PFSK-1 (cell line): ENCODE data around the gene LIN7B.

ENCODE experiments used
- FOXP2 ChIP-seq: optimal IDR thresholded peaks from 2 replicates; pipeline ENCODE3; 2011; ENCODE audit warnings: borderline replicate concordance, control low read depth, inconsistent platforms; ENCODE audit not compliant: insufficient read depth; ENCODE audit errors: extremely low read length, extremely low read depth
- POLR2AphosphoS5 ChIP-seq: IDR thresholded peaks from 2 replicates; pipeline ENCODE4 v1.6.1; 2012; ENCODE audit warnings: low read depth, mild to moderate bottlenecking, control low read depth, low read length, moderate library complexity
- TAF1 ChIP-seq: IDR thresholded peaks from 2 replicates; pipeline ENCODE4 v1.6.1; 2012; ENCODE audit warnings: low read length, control low read depth, borderline replicate concordance; ENCODE audit not compliant: insufficient read depth
- TF ChIP-seq, protein P1 (sequence below), 2 experiments: IDR thresholded peaks; 2 replicates each; pipeline versions ENCODE4 v1.6.1 to v1.8.0; 2011 to 2012; ENCODE audit warnings: low read depth in 2 of 2, low read length in 2 of 2, control low read depth in 1 of 2, inconsistent platforms in 1 of 2, mild to moderate bottlenecking in 1 of 2, moderate library complexity in 1 of 2; ENCODE audit not compliant: insufficient read depth in 1 of 2

DNA sequence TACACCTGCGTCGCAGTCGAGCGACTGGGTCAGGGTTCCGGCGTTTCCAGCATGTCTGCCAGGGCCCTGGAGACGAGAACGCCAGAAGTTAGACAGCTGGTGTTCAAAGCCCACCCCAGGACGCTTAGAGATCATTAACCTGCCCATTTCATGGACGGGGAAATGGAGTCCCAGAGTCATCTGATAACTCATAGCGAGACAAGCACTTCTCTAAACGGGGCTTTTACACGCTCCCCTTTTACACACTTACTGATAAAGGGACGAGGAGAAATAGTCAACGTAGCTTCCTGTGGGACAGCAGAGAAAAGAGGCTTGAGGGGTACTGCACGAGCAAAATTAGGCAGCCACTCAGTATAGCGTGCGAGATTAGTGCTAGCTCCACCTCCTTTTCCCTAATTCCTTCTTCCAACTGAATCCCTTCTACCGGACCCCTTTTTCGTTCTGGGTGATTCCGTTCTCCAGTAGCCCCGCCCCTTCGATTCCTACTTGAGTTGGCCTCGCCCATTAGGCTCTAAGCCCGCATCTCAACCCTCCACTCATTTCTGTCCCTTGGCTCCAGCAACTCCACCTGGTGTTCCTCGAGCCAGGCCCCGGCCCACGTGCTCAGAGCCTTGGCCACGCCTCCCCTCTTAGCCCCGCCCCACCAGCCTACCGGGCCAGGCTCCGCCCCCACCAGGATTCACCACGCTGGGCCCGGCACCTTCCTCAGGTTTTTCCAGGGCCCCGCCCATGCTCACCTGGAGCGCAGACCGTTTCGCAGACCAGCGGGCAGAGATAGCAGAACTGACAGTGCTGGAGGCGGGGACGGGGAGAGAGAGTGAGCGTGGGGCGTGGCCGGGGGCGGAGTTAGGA is 37.3 kb downstream of the LIN7B start:
- TF ChIP-seq TAF1 (no peak), POLR2AphosphoS5 (no peak), FOXP2 (peak; percentile 11)
- TF ChIP-seq, protein P1, sequence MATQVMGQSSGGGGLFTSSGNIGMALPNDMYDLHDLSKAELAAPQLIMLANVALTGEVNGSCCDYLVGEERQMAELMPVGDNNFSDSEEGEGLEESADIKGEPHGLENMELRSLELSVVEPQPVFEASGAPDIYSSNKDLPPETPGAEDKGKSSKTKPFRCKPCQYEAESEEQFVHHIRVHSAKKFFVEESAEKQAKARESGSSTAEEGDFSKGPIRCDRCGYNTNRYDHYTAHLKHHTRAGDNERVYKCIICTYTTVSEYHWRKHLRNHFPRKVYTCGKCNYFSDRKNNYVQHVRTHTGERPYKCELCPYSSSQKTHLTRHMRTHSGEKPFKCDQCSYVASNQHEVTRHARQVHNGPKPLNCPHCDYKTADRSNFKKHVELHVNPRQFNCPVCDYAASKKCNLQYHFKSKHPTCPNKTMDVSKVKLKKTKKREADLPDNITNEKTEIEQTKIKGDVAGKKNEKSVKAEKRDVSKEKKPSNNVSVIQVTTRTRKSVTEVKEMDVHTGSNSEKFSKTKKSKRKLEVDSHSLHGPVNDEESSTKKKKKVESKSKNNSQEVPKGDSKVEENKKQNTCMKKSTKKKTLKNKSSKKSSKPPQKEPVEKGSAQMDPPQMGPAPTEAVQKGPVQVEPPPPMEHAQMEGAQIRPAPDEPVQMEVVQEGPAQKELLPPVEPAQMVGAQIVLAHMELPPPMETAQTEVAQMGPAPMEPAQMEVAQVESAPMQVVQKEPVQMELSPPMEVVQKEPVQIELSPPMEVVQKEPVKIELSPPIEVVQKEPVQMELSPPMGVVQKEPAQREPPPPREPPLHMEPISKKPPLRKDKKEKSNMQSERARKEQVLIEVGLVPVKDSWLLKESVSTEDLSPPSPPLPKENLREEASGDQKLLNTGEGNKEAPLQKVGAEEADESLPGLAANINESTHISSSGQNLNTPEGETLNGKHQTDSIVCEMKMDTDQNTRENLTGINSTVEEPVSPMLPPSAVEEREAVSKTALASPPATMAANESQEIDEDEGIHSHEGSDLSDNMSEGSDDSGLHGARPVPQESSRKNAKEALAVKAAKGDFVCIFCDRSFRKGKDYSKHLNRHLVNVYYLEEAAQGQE (IDR thresholded peaks at IDR 0.05; ENCODE audit: insufficient read depth in 1 of 2, low read depth in 2 of 2, low read length in 2 of 2), result no peak
